ENCODE results near the gene SMOC2.
"Not testable (repeated sequence)": the region's sequence is repeated elsewhere in the genome, so short reads cannot be mapped to it uniquely, and the experiment has no call there.

The SMOC2 gene

DNA sequence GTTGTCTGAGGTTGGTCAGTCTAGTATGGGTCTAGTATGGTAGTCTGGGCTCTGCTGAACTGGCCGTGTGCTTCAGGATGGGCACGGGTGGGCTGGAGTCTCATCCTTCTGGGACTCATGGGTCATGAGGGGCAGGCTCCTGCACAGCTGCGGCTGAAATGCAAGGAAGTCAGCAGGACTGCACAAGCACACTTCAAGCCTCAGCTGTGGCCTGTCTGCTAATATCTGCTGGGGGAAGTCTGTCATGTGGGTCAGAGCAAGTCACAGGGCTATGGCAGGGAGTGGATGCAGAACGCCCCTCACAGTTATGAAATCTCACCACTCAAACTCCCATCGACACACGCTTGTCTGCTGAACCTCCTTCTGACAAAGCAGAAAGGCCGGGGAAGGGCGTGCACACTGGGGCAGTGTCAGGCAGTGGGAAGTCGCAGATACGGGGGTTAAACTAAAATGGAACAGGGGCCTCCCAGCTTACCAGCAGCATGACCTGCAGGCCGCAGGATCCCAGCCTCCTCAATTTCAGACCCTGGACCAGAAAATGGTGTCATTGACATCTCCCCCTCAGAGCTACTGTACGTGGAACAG, 229.5 kb downstream of the SMOC2 start:
- DNase-seq = no peak

DNA sequence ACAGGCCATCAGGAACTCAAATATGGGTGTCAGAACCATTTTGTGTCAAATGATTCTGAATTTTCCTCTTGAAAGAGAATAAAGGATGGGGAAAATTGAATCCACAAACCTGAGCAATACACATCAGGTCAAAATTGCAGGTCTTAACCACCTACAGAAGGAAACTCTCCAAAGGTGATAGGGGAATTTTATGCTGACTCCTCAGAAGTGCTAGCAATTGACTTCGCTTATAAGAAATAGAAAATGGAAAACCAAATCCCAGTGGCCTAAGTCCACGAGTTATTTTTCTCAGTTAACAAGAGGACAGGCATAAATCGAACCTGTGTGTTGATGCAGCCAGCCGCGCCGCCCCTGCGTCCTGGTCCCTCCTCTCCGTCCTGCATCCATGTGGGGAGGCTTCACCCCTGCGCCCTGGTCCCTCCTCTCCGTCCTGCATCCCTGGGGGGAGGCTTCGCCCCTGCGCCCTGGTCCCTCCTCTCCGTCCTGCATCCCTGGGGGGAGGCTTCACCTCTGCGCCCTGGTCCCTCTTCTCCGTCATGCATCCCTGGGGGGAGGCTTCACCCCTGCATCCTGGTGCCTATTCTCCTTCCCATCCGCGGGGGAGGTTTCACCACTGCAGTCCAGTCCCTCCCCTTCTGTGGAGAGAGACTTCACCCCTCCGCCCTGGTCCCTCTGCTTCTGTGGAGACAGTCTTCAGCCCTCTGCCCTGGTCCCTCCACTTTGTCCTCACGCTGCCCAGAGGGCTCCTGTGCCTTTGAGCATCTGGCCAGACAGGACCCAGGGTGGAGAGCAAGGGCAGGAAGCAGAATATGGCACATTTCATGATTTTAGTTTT, 230.3 kb downstream of the SMOC2 start:
- no peak for DNase-seq

DNA sequence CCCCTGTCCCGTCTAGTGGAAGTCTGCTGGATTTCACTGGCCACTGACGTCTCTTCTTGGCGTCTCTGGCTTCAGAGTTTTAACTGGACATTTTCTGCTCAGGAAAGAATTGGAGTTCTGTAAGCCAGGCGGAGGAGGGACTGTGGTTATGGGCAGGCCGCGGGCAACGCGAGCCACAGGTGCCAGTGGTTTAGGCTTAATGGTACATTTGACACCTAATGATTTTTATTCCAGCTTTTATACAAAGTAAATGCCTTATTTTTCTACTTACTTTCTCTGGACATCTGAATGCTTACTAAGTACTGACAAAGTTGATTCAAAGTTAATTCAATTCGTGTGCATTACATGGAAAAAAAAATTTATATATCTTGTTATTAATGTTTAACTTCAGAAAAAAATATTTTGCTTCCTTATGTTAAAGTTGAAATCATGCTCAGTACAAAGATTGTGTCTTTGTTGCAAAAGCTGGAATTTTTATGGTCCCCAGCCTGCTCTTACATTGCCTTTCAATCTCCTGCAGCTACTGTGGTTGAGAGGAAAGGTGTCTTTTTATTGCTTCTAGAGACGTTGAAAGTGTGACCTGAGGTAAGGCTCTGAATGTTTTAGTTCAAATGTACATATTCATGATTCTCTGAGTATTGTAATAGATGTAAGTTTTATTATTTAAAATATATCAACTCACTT, 231.0 kb downstream of the SMOC2 start:
- no peak for DNase-seq

DNA sequence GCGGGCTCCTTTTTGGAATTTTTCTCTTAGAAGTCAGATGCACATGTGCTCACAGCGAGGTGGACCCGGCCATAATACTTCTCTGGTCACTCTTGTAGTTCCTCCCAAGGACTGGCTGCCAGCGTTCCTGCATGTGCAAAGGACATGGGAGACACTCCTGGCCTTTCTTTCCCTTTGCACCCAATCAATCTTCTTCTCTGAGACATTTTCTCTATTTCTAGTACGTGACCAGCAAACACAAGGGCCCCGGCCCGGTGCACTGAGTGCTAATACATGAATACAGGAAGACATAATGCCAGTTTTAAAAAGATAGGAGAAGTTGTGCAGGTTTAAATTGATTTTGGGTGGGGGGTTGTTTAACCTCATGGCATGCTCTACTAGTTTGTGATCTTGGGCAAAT, 233.6 kb downstream of the SMOC2 start:
- DNase-seq = no peak

DNA sequence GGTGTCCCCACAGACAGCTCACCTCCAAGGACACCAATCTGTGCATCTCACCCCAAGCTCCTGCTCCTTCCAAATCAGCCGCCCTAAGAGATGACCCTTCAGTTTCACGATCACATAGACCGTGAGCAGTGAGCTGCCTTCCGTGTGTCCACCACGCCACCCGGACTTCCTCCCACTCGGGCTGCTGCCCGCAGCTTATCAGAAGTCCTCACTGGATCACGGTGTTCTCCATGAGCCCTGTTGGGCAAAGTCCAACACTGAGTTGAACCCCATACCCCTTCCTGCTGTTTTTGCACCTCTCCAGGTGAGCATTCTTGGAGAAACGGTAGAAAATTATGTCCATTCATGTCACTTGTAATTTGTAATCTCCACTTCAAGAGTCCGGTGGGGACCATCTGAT, 234.4 kb downstream of the SMOC2 start:
- no peak for DNase-seq

DNA sequence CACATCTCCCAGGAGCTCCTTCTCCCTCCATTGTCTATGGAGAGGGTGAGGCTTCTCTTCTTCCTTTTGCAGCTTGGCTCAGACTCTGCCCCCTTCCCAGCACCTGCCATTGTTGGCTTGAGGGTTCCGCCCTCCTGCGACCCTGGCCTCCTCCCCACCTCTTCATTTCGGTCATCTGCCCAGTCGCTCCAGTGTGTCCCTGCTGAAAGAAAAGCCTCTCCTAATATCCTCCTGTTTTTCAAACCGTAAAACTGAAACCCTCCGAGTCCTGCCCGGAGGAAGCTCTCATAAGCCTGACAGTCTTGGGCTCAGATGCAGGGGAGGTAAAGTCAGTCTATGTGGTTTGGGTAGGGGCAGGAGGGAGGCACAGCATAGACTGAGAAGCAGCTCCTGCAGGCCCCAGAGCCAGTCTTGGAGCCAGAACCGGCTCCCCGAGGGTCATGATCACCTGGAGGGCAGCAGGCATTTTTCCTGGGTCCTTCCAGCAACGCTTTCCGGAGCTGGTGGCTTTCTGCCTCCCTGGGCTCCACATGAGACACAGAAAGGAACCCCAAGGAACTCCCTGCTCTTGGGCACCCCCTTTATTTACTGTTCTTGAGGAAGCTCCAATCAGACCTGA, 235.1 kb downstream of the SMOC2 start:
- DNase-seq = no peak

DNA sequence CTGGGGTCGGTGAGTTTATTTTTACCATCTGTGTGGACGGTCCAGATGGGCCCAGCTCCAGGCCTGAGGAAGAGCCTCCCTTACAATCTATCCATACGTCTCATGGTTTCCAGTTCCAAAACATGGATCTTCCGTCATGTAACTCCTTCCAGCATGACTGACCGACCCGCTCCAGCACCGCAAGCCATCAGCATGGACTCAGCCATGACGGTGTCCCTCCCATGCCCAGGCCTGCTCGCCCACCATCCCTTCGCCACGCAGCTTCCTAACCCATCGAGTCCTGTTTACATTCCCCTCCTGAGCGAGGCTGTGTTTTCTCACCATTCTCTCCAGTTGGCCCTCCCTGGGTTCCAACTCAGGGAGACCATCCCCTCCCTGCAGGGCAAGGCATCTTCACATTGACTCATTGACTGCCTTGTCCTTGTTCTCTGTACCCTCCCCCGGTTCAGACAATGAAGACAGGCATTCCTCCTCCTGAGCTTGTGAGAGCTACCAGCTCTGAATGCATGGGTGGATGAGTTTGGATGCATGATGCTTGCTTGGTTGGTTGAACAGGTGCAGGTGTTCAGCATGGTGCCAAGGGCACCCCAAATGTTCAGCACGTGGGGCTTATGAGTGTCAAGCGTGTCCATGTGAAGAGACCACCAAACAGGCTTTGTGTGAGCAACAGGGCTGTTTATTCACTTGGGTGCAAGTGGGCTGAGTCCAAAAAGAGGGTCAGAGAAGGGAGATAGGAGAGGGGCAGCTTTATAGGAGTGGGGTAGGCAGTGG, 235.8 kb downstream of the SMOC2 start:
- no peak for DNase-seq

DNA sequence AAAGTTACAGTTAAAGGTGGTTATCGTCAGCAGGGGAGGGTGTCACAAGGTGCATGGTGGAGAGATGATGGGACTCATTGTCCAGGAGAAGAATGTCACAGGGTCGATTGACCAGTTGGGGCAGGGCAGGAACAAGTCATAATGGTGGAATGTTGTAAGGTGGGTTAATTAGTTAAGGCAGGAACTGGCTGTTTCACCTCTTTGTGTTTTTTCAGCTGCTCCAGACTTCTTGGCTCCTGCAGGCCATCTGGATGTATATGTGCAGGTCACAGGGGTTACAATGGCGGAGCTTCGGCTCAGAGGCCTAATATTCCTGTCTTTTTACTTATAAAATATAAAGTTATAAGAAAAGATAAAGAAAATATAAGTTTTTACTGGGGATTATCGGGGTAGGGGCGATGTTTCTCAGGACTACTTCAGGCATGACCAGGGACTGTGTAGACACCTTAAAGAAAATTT, 236.4 kb downstream of the SMOC2 start:
- DNase-seq = not testable (repeated sequence)

DNA sequence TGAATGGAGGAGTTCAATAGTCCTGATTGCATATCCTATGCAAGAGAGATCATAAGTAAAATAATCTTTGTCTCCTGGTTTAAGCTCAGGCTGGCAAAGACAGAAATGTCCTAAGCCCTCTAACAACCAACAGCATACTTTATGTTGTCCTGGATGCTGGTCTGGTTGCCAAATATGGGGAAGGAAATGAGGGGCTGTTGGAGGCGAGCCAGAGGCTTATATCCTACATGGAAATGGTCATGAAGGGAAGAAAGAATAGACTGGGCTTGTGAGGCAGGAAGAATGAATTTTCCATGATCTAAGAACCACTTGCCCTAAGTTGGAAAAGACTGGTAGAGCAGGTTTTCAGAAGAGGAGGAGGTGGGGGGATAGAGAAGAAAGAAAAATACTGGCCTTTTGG, 237.1 kb downstream of the SMOC2 start:
- no peak for DNase-seq

DNA sequence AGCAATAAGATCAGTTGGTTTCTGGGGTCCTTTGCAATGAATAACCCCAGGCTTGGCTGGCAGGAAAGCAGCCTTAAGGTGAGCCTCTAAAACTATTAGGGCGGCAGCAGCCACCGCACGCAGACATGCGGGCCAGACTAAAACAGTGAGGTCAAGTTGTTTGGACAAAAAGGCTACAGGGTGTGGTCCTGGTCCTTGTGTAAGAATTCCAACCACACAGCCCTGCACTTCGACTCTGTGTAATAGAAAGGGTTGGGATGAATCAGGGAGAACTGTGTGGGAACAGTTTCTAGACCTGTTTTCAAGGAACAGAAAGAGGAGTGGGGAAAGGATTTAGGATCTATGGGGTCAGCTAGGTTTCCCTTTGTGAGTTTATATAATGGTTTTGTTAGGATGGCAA, 237.6 kb downstream of the SMOC2 start:
- DNase-seq = no peak

DNA sequence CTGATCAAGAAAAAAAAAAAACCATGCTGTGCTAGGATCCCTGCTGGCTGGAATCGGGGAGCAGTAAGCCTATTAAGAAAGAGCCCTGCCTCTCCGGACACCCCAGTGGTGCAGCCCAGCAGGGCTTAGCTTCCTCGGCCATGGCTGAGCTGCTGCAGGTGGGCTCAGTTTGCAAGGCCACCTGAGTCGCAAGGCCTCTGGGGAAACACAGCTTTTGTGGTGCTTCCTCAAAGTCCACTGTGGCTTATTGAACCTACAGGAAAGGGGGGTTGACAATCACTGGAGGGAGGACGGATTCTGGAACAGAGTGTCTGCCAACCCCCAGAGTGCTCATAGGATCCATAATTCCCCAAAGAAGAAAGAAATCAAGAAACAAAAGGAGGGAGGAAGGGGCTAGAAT, 240.8 kb downstream of the SMOC2 start:
- no peak for DNase-seq

DNA sequence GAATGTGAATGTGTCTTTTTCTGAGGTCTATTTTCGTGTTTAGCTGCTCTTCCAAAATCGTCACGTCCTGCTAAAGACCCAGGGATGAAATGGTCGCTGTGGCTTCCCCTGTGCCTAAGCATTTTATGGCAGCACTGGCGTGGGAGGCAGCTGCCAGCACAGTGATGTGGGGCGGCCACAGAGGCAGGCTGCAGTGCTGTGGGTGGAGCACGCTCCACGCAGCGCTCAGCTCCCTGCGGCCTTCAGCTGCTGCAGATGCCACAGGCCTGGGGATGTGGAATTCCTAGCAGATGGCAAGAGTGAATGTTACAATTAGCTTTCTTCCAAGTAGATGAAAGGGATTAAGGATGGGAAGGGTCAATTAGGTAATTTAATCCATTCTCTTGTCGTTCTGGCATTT, 242.6 kb downstream of the SMOC2 start:
- DNase-seq = no peak

DNA sequence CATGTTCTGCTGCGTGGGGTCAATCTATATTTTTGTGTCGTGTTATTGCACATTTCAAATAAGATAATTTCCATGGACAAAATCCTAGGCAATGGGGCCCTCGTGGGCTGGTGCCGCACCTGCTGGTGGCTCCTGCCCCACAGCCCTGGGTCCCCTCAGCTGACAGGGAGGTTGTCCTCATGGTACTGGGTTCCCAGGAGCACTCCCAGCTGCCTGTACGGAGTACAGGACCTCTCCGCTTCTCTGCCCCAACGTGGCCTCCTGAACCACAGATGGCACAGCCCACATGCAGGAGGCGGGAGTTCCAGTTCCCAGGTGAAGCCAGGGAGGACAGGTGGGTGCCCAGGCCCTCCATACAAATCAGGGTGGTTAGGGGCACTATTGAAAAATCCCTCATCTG, 243.5 kb downstream of the SMOC2 start:
- no peak for DNase-seq

DNA sequence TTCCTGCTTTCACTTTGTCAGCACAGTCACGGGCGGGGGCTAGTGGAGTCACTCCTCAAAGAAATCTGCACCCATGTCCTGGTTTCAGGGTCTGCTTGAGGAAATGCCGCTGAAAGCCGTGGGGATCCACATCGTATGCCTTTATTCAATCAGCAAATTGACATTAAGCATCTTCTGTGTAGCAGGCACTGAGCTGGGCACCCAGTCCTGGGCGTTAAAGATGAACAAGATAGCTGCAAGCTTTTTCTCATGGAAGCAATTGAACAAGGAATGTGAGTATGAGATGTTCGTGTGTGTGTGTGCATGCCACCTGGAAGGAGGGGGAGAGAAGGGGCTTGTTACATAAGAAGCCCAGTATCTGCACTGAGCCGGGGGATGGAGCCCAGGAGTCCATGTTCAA, 243.9 kb downstream of the SMOC2 start:
- DNase-seq = no peak

DNA sequence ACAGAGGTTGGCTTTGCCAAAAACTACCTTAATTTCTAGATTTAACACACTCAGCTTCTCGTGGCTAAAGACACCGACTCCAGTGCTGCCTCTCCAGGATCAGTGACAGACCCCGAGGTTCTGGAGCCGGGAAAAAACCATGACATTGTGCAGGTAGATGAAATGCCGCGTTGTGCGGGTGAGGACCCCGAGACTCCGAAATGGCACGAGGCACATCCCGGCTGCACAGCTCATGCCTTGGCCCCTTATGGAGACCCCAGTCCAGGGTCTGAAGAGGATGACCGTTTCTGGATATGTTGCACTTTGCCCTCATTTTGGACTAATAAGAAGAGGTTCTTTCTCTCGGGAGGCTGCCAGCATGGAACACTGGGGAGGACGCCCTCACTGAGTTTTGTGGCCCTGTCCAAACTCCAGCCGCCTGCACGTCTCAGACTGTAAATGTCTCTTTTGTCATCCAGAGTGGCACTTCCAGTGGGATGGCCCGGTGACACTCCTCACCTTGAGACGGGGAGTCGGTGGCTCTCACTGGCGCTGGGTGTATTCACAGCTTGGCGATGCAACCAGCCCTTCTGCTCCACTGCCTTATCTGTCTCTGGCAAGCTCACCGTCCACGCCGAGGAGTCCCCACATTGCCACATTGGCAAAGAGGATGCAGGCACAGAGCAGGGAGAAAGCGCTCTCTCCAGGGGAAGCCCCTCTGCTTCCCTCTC, 245.2 kb downstream of the SMOC2 start:
- DNase-seq = no peak

DNA sequence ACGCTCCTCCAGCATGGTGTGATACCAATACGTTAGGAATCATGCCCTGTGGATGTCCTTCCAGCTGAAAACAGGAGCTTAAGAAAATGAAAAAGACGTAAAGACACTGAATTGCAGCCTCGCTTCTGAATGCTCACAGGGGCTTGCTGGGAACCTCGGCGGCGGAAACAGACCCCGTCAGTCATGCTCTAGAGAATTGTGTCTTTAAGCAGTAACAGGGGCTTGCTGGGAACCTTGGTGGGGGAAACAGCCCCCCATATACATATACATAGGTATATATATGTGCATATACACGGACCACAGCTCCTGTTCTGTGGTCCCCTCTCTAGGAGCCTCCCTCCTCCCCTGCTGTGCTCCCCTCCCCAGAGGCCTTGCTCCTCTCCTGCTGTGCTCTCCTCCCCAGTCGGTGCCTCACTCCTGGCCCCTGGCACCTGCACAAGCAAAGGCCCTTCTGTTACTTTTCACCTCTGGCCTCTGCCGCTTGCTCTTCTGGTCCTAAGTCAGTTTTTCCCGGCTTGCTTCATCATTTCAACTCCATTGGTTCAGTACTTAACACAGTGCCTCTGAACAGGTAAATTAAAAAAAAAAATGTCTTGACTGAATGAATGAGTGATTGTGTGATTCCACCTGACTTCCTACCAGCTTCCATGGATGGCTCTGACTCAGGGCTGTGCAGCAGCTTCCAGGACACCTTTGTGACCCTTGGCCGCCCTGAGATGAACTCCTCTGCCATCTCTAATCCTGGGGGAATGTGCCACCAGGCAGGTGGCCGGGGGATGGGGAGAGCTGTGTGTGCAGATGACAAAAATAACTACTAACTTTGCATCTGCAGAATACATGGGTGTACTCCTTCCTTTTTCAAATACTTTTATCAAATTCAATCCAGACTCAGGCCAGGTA, 246.1 kb downstream of the SMOC2 start:
- DNase-seq = no peak

DNA sequence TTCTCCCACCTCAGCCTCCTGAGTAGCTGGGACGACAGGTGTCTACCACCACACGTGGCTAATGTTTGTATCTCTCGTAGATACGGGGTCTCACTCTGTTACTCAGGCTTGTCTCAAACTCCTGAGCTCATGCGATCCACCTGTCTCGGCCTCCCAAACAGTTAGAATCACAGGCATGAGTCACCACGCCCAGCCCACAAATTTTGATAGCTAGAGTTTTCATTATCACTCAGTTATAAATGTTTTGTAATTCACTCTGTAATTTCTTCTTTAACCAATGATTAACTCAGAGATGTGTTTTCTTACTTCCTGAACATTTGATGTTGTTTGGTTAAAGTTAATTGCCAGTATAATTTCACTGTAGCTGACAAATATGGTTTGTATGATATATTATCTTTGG, 249.3 kb downstream of the SMOC2 start:
- DNase-seq = no peak

DNA sequence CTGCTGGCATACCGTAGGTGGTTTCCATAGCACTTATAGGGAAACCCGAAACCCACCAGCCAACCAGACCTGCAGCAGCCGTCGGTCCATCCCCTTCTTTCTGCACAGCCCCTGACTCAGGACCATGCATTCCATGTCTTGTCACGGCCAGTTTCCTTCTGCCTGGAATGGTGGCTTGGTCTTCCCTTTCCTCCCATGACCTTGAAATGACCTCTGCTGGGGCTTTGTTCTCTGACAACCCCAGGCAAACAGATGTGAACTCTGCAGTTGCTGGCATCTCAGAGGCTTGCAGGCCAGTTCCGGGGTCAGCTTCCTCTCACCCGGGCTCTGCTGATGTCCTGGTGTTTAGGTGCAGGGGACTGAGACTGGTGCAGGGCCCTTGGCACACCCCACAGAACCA, 250.8 kb downstream of the SMOC2 start:
- no peak for DNase-seq

DNA sequence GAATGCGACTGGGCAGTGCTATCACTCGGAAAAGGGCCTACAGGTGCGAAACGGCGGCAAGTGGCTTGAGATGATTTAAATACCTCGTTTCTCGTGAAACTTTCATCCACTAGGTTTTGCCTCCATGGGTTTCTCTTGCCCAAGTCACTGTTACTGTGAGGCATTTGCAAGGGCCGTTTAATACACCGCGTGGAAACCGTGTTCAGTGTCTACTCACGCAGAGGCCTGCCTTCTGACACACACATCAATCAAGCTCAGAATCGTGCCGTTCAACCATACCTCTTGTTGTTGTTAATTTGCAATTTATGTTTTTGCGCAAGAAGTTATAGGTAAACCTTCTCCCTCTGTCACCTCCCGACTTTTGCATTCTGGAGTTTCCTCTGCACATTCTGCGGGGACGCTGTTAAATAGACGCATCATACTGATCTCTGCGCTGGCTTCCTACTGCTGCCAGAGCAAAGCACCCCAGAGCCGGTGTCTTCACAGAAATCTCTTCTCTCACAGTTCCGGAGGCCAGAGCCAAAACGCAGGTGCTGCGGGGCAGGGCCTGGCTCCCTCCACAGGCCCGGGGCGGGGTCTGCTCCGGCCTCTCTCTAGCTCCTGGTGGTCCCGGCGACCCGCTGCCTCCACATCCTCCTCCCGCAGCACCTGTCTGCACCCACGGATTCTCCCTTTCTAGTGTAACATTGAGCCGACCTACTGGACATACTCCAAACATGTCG, 251.4 kb downstream of the SMOC2 start:
- no peak for DNase-seq

DNA sequence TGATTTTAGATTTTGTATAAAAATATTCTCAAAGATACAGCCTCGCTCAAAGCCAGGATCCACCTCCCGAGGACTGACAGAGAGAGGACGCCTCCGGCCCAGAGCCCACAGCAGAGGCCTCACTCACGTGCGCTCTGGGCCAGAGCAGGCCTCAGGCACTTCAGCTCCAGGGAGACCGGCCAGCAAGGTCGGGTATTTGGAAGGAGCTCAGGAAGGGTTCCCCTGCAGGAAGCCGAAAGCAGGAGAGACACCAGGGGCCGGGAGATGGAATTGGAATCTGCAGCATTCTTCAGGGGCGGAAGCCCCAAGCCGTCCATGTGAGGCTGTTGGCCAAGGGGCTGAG, 251.9 kb downstream of the SMOC2 start:
- not testable (repeated sequence) for DNase-seq

DNA sequence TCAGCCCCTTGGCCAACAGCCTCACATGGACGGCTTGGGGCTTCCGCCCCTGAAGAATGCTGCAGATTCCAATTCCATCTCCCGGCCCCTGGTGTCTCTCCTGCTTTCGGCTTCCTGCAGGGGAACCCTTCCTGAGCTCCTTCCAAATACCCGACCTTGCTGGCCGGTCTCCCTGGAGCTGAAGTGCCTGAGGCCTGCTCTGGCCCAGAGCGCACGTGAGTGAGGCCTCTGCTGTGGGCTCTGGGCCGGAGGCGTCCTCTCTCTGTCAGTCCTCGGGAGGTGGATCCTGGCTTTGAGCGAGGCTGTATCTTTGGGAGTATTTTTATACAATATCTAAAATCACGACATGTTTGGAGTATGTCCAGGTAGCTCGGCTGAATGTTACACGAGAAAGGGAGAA, 253.8 kb downstream of the SMOC2 start:
- DNase-seq = not testable (repeated sequence)
